H1 (cell line): Measurements from ENCODE around the gene IL16. TPM values are rescaled to one million over a fixed set of nuclear protein-coding genes. Genes with fewer than 3 reads are reported as not detected.

Source experiments
- CTCF ChIA-PET: fragments of 300-600 bp; sonication (Branson Sonifier 250); formaldehyde crosslinking; loops from one replicate; lab custom pipeline; 2021; ENCODE audit not compliant: partially characterized antibody; lab: Charles Lee
- POLR2A ChIA-PET: fragments of 300-600 bp; sonication (Branson Sonifier 250); formaldehyde crosslinking; loops from one replicate; lab custom pipeline; 2021; ENCODE audit warnings: inconsistent platforms; ENCODE audit not compliant: partially characterized antibody; lab: Charles Lee
- DNase-seq, 2 experiments: peaks; one replicate each; pipeline versions ENCODE4 v3.0.0 to v3.0.0-alpha.2; 2010 to 2022; ENCODE audit warnings: low spot score in 2 of 2, low read depth in 1 of 2, mixed read lengths in 1 of 2
- FAIRE-seq: peaks from 2 replicates; lab custom pipeline; 2011; peaks lifted over from hg19 to GRCh38; lab: Jason Lieb, UNC
- H2AFZ ChIP-seq: 2 replicates; pipeline ENCODE4 v1.8.1; 2012; ENCODE audit warnings: low read length, inconsistent platforms
- H2AK5ac ChIP-seq: 2 replicates; pipeline ENCODE4 v1.6.1; 2013; ENCODE audit warnings: low read depth, low read length
- H2BK120ac ChIP-seq: replicated peaks from 2 replicates; pipeline ENCODE3; 2013; ENCODE audit warnings: low read depth, low read length, inconsistent platforms
- H2BK12ac ChIP-seq: 2 replicates; pipeline ENCODE4 v1.6.1; 2013; ENCODE audit warnings: low read depth, low read length
- H2BK15ac ChIP-seq: 2 replicates; pipeline ENCODE4 v1.6.1; 2013; ENCODE audit warnings: low read length
- H2BK20ac ChIP-seq: 2 replicates; pipeline ENCODE4 v1.6.1; 2013; ENCODE audit warnings: low read length
- H2BK5ac ChIP-seq: 2 replicates; pipeline ENCODE4 v1.6.1; 2013; ENCODE audit warnings: low read depth, low read length
- H3K14ac ChIP-seq: 2 replicates; pipeline ENCODE4 v1.6.1; 2013; ENCODE audit warnings: inconsistent platforms; ENCODE audit not compliant: insufficient read length
- H3K18ac ChIP-seq: 2 replicates; pipeline ENCODE4 v1.6.1; 2013; ENCODE audit warnings: low read length; ENCODE audit errors: extremely low read depth
- H3K23ac ChIP-seq: 2 replicates; pipeline ENCODE4 v1.6.1; 2013; ENCODE audit warnings: inconsistent platforms; ENCODE audit not compliant: insufficient read length
- H3K23me2 ChIP-seq: 2 replicates; pipeline ENCODE4 v1.6.1; 2013; ENCODE audit warnings: low read depth, low read length
- H3K27ac ChIP-seq: 2 replicates; pipeline ENCODE4 v1.6.1; 2011; ENCODE audit warnings: low read depth, low read length, inconsistent platforms
- H3K27me3 ChIP-seq, 4 experiments: replicated peaks in 1 of 4; 1 replicate in 1 of 4; 2 replicates in 3 of 4; pipeline versions ENCODE4 v1.6.1 to v1.8.1; 2011 to 2013; ENCODE audit warnings: low read length in 3 of 4, mild to moderate bottlenecking in 3 of 4, inconsistent platforms in 2 of 4, mixed read lengths in 2 of 4, moderate library complexity in 1 of 4; ENCODE audit not compliant: control insufficient read depth in 3 of 4, insufficient read depth in 3 of 4; ENCODE audit errors: extremely low read depth in 1 of 4
- H3K36me3 ChIP-seq, 4 experiments: 2 replicates each; pipeline versions ENCODE4 v1.6.1 to v1.8.1; 2011 to 2013; ENCODE audit warnings: mild to moderate bottlenecking in 4 of 4, low read length in 3 of 4, moderate library complexity in 2 of 4, control low read depth in 1 of 4, inconsistent platforms in 1 of 4; ENCODE audit not compliant: insufficient read depth in 4 of 4, control insufficient read depth in 2 of 4
- H3K4ac ChIP-seq: replicated peaks from 2 replicates; pipeline ENCODE3; 2013; ENCODE audit warnings: low read length, low read depth, mixed read lengths, inconsistent platforms; ENCODE audit not compliant: insufficient read length
- H3K4me1 ChIP-seq, 4 experiments: replicated peaks in 1 of 4; 1 replicate in 1 of 4; 2 replicates in 3 of 4; pipeline versions ENCODE4 v1.6.1 to v1.8.1; 2011 to 2013; ENCODE audit warnings: low read length in 3 of 4, inconsistent platforms in 2 of 4, mixed read lengths in 1 of 4; ENCODE audit not compliant: insufficient read depth in 4 of 4, control insufficient read depth in 3 of 4
- H3K4me2 ChIP-seq, 2 experiments: 2 replicates each; pipeline versions ENCODE4 v1.6.1 to v1.8.1; 2011 to 2013; ENCODE audit warnings: low read depth in 2 of 2, low read length in 2 of 2, control low read depth in 1 of 2, inconsistent platforms in 1 of 2, mild to moderate bottlenecking in 1 of 2; ENCODE audit not compliant: insufficient read depth in 1 of 2
- H3K4me3 ChIP-seq, 4 experiments: fragments of 200-600, 300-600 bp in 1 of 4; sonication (generic), shearing (Covaris generic), sonication (Bioruptor Twin) in 1 of 4; 2 replicates each; pipeline versions ENCODE4 v1.5.1 to v1.8.1; 2011 to 2016; ENCODE audit warnings: low read length in 4 of 4, low read depth in 3 of 4, control low read depth in 2 of 4, inconsistent platforms in 2 of 4, mild to moderate bottlenecking in 2 of 4, mixed read lengths in 1 of 4, moderate library complexity in 1 of 4; ENCODE audit not compliant: insufficient read depth in 2 of 4; ENCODE audit errors: extremely low read depth in 1 of 4
- H3K56ac ChIP-seq: replicated peaks from 2 replicates; pipeline ENCODE3; 2013; ENCODE audit warnings: low read depth, mild to moderate bottlenecking, mixed read lengths, low read length, inconsistent platforms; ENCODE audit not compliant: insufficient read length
- H3K79me1 ChIP-seq: 2 replicates; pipeline ENCODE4 v1.6.1; 2013; ENCODE audit warnings: low read depth, low read length, control low read depth
- H3K79me2 ChIP-seq, 2 experiments: 2 replicates each; pipeline versions ENCODE4 v1.6.1 to v1.8.1; 2012 to 2013; ENCODE audit warnings: low read length in 2 of 2, mild to moderate bottlenecking in 2 of 2, inconsistent platforms in 1 of 2; ENCODE audit not compliant: insufficient read depth in 2 of 2, control insufficient read depth in 1 of 2
- H3K9ac ChIP-seq, 4 experiments: replicated peaks in 1 of 4; 1 replicate in 1 of 4; 2 replicates in 3 of 4; pipeline versions ENCODE4 v1.6.1 to v1.8.1; 2011 to 2013; ENCODE audit warnings: low read depth in 3 of 4, low read length in 3 of 4, control low read depth in 2 of 4, mild to moderate bottlenecking in 2 of 4, moderate library complexity in 2 of 4, inconsistent platforms in 1 of 4; ENCODE audit errors: extremely low read depth in 1 of 4
- H3K9me3 ChIP-seq, 2 experiments: 2 replicates each; pipeline versions ENCODE4 v1.6.1 to v1.8.1; 2012 to 2013; ENCODE audit warnings: mild to moderate bottlenecking in 2 of 2, moderate library complexity in 2 of 2, control low read depth in 1 of 2, inconsistent platforms in 1 of 2, low read depth in 1 of 2, low read length in 1 of 2, mixed read lengths in 1 of 2; ENCODE audit not compliant: insufficient read depth in 2 of 2
- H4K20me1 ChIP-seq, 2 experiments: replicated peaks in 1 of 2; 2 replicates each; pipeline versions ENCODE3 to v1.8.1; 2011 to 2013; ENCODE audit warnings: inconsistent platforms in 2 of 2, low read length in 2 of 2, mild to moderate bottlenecking in 1 of 2; ENCODE audit not compliant: insufficient read depth in 2 of 2, control insufficient read depth in 1 of 2
- H4K5ac ChIP-seq: 2 replicates; pipeline ENCODE4 v1.6.1; 2013; ENCODE audit warnings: low read length, low read depth, mixed read lengths, inconsistent platforms; ENCODE audit not compliant: insufficient read length
- H4K8ac ChIP-seq: 2 replicates; pipeline ENCODE4 v1.8.0; 2013; ENCODE audit warnings: mild to moderate bottlenecking, moderate library complexity, low read length, inconsistent platforms; ENCODE audit not compliant: insufficient read depth; ENCODE audit errors: extremely low read depth
- H4K91ac ChIP-seq: replicated peaks from 2 replicates; pipeline ENCODE3; 2013; ENCODE audit warnings: low read length, mixed read lengths, inconsistent platforms; ENCODE audit not compliant: insufficient read length
- CTBP2 ChIP-seq: IDR thresholded peaks from 2 replicates; pipeline ENCODE4 v1.7.0; 2011; ENCODE audit warnings: borderline replicate concordance, mild to moderate bottlenecking, moderate library complexity, mixed read lengths, low read length; ENCODE audit not compliant: insufficient read depth, insufficient read length
- JUN ChIP-seq: IDR thresholded peaks from 2 replicates; pipeline ENCODE4 v1.6.1; 2011; ENCODE audit warnings: low read depth, mild to moderate bottlenecking, improper control_type of control experiment, low read length
- SP1 ChIP-seq: IDR thresholded peaks from 2 replicates; pipeline ENCODE4 v1.6.1; 2011; ENCODE audit warnings: low read depth, low read length
- SRF ChIP-seq: IDR thresholded peaks from 2 replicates; pipeline ENCODE4 v1.6.1; 2011; ENCODE audit warnings: mild to moderate bottlenecking, low read depth, low read length, moderate library complexity
- WGBS, 2 experiments: shearing (Covaris generic) in 1 of 2; methylation state at CpG; one replicate each; pipeline versions ENCODE4 v1.1.6 to v1.1.7; 2013 to 2015; ENCODE audit warnings: low lambda C conversion rate in 2 of 2, mixed read lengths in 2 of 2, inconsistent platforms in 1 of 2, low coverage in 1 of 2, missing lambda C conversion rate in 1 of 2; ENCODE audit not compliant: insufficient replicate concordance in 2 of 2, insufficient coverage in 1 of 2, insufficient read length in 1 of 2; ENCODE audit errors: extremely low coverage in 1 of 2, missing lambda C conversion rate in 1 of 2; 5-methylcytosine and 5-hydroxymethylcytosine counted together
- polyA plus RNA-seq, 7 experiments: library from polyadenylated mRNA; depleted of rRNA in 3 of 7; stranded (reverse) in 5 of 7; unstranded in 2 of 7; fragments of >200 nt in 5 of 7; fragments of 200-250 nt in 2 of 7; gene quantifications; 1 replicate in 5 of 7; 2 replicates in 1 of 7; 4 replicates in 1 of 7; pipeline versions ENCODE4 v1.2.1 to v1.2.3, GENCODE V29; 2011 to 2013; ENCODE audit warnings: missing spikeins in 2 of 7, mixed read lengths in 2 of 7
- total RNA-seq: library from RNA; stranded (reverse); fragmentation: NEBNext Ultra II Directional; extraction: Animal tissue kit (Norgen Biotek cat#: 25700); gene quantifications from 2 replicates; pipeline ENCODE4 v1.2.1, GENCODE V29; 2021

The IL16 gene
- total and polyA plus RNA-seq, 2 of the 8 experiments (the other 6 are each of a cell fraction or from before 2014, with no cell fraction given): 0.03 to 0.09 TPM

DNA sequence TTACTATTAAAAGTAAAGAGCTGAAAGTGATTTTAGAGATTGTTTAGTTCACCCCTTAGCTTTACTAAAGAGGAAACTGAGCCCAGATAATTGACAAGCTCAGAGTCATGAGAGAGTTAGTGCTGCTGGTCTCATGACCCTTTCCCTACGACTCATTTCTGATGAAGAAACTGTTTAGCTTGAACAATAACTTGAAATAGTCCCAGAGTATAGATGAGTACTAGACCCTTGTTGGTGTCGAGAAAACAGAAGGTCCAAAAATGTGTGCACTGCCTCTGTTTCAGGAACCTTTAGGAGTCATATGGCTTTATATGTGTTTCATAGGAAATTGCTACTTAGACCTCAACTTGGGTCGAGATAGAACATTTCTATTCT lies 58.2 kb downstream of the IL16 start:
- no peak overlapping the region for H3K4ac ChIP-seq
- H3K79me1 ChIP-seq: no peaks in the 10 kb centered on the region
- H3K23me2 ChIP-seq: no peaks in the 10 kb centered on the region
- POLR2A ChIA-PET: no interaction called here
- no peak overlapping the region for H3K27ac ChIP-seq
- no peaks in the 10 kb centered on the region for H3K27me3 ChIP-seq
- no peak overlapping the region for H2BK120ac ChIP-seq
- H4K20me1 ChIP-seq: no peaks in the 10 kb centered on the region
- H3K4me3 ChIP-seq: no peak overlapping the region
- no peak overlapping the region for H4K91ac ChIP-seq
- no peak overlapping the region for H2AK5ac ChIP-seq
- H3K18ac ChIP-seq: no peak overlapping the region
- no peak overlapping the region for H4K8ac ChIP-seq
- CTCF ChIA-PET: interaction anchor here (0.6 to 12.0 kb wide), 9 partner anchors 11 to 475 kb away, joined by 3 to 84 read pairs (median 4); partner anchors contain the start of gene CEMIP
- no peak overlapping the region for H3K14ac ChIP-seq
- no peak overlapping the region for H2BK20ac ChIP-seq
- no peak overlapping the region for H3K4me2 ChIP-seq
- H3K56ac ChIP-seq: no peak overlapping the region
- no peak overlapping the region for H4K5ac ChIP-seq
- WGBS, 2 experiments: 90% methylated on average over 3 of the region's 3 CpGs; no CpG with 5 or more reads in 1 of the 2 experiments
- no peak overlapping the region for H3K9ac ChIP-seq
- no peaks in the 10 kb centered on the region for H3K36me3 ChIP-seq
- DNase-seq: no peak
- H2BK5ac ChIP-seq: no peak overlapping the region
- no peak overlapping the region for H2BK15ac ChIP-seq
- TF ChIP-seq SP1: no peak
- TF ChIP-seq SRF: no peak
- no peak for TF ChIP-seq CTBP2
- TF ChIP-seq JUN: no peak
- no peak overlapping the region for H2BK12ac ChIP-seq
- no peaks in the 10 kb centered on the region for H3K9me3 ChIP-seq
- no peak for FAIRE-seq
- H3K23ac ChIP-seq: no peak overlapping the region
- H2AFZ ChIP-seq: no peak overlapping the region
- no peaks in the 10 kb centered on the region for H3K4me1 ChIP-seq
- no peaks in the 10 kb centered on the region for H3K79me2 ChIP-seq
